Mesodermal cell (in vitro differentiated cells): ENCODE results near the gene NFATC3.
"Not testable (repeated sequence)": the region's sequence is repeated elsewhere in the genome, so short reads cannot be mapped to it uniquely, and the experiment has no call there.

Experiments
- H3K27ac ChIP-seq: 2 replicates; pipeline ENCODE4 v1.7.0; 2013; ENCODE audit warnings: mild to moderate bottlenecking, low read depth, low read length, moderate library complexity; ENCODE audit not compliant: severe bottlenecking
- H3K36me3 ChIP-seq: 2 replicates; pipeline ENCODE4 v1.7.1; 2013; ENCODE audit warnings: mild to moderate bottlenecking, low read length, moderate library complexity; ENCODE audit not compliant: control insufficient read depth, insufficient read depth
- H3K4me1 ChIP-seq: one replicate; pipeline ENCODE4 v1.7.1; 2013; ENCODE audit warnings: mild to moderate bottlenecking, low read length; ENCODE audit not compliant: insufficient read depth, control insufficient read depth, poor library complexity, severe bottlenecking
- H3K4me3 ChIP-seq: 2 replicates; pipeline ENCODE4 v1.7.0; 2013; ENCODE audit warnings: low read length, control low read depth, mild to moderate bottlenecking; ENCODE audit not compliant: insufficient read depth, poor library complexity, severe bottlenecking; ENCODE audit errors: extremely low read depth
- H3K9me3 ChIP-seq: 2 replicates; pipeline ENCODE4 v1.7.1; 2013; ENCODE audit warnings: mild to moderate bottlenecking, low read length, moderate library complexity; ENCODE audit not compliant: control insufficient read depth
- WGBS, 2 experiments: methylation state at CpG; one replicate each; pipeline ENCODE4 v1.1.5; 2013; ENCODE audit warnings: missing lambda C conversion rate in 2 of 2; ENCODE audit not compliant: insufficient coverage in 2 of 2; 5-methylcytosine and 5-hydroxymethylcytosine counted together

The NFATC3 gene

GRCh38 chr16:68120496-68120895 lies 35.3 kb downstream of the NFATC3 start:
- 79 to 86% methylated on average over 1 to 3 of the region's 5 CpGs for WGBS, 2 experiments
- not testable (repeated sequence) for H3K36me3 ChIP-seq, H3K4me1 ChIP-seq, H3K27ac ChIP-seq, H3K4me3 ChIP-seq, H3K9me3 ChIP-seq

- WGBS, 2 experiments: 80 to 100% methylated on average over 1 to 2 of the region's 2 CpGs
- no peak overlapping the region for H3K27ac ChIP-seq
- H3K9me3 ChIP-seq: no peaks in the 10 kb centered on the region
- peaks cover 15% of the 10 kb centered on the region for H3K36me3 ChIP-seq
- no peaks in the 10 kb centered on the region for H3K4me1 ChIP-seq
- no peak overlapping the region for H3K4me3 ChIP-seq
Measured at GRCh38 chr16:68126395-68126794, 41.2 kb downstream of the NFATC3 start.

GRCh38 chr16:68128577-68129305 lies 43.6 kb downstream of the NFATC3 start:
- Histone ChIP-seq H3K36me3 (peaks cover 12% of the 10 kb centered on the region), H3K4me1 (no peaks in the 10 kb centered on the region), H3K27ac (peak overlapping the region; percentile 26), H3K9me3 (no peaks in the 10 kb centered on the region), H3K4me3 (no peak overlapping the region)
- 88 to 100% methylated on average over 2 to 4 of the region's 6 CpGs for WGBS, 2 experiments

GRCh38 chr16:68130520-68130919 lies 45.4 kb downstream of the NFATC3 start:
- H3K4me3 ChIP-seq: no peak overlapping the region
- H3K36me3 ChIP-seq: peaks cover 9% of the 10 kb centered on the region
- 100% methylated on average over 1 of the region's 3 CpGs; no CpG with 5 or more reads in 1 of the 2 experiments for WGBS, 2 experiments
- no peak overlapping the region for H3K27ac ChIP-seq
- H3K4me1 ChIP-seq: no peaks in the 10 kb centered on the region
- no peaks in the 10 kb centered on the region for H3K9me3 ChIP-seq

- WGBS, 2 experiments: no CpG with 5 or more reads among the region's 2 CpGs
- Histone ChIP-seq H3K4me3 (no peak overlapping the region), H3K9me3 (no peaks in the 10 kb centered on the region), H3K4me1 (no peaks in the 10 kb centered on the region), H3K36me3 (peaks cover 8% of the 10 kb centered on the region), H3K27ac (no peak overlapping the region)
Measured at GRCh38 chr16:68131813-68132706, 46.9 kb downstream of the NFATC3 start.

GRCh38 chr16:68133000-68133399 lies 47.8 kb downstream of the NFATC3 start:
- not testable (repeated sequence) for H3K27ac ChIP-seq, H3K9me3 ChIP-seq, H3K4me1 ChIP-seq, H3K4me3 ChIP-seq
- peaks cover 15% of the 10 kb centered on the region for H3K36me3 ChIP-seq
- 86% methylated on average over 3 to 4 of the region's 4 CpGs for WGBS, 2 experiments

- Histone ChIP-seq H3K4me3 (no peak overlapping the region), H3K9me3 (no peaks in the 10 kb centered on the region), H3K36me3 (peaks cover 15% of the 10 kb centered on the region), H3K27ac (no peak overlapping the region), H3K4me1 (no peaks in the 10 kb centered on the region)
- no CpG with 5 or more reads among the region's 1 CpG for WGBS, 2 experiments
Measured at GRCh38 chr16:68134644-68135043, 49.5 kb downstream of the NFATC3 start.

- H3K4me3 ChIP-seq: no peak overlapping the region
- WGBS, 2 experiments: 83 to 100% methylated on average over 1 of the region's 3 CpGs
- peaks cover 19% of the 10 kb centered on the region for H3K36me3 ChIP-seq
- H3K27ac ChIP-seq: no peak overlapping the region
- H3K9me3 ChIP-seq: no peaks in the 10 kb centered on the region
- H3K4me1 ChIP-seq: no peaks in the 10 kb centered on the region
Measured at GRCh38 chr16:68136515-68136914, 51.3 kb downstream of the NFATC3 start.

GRCh38 chr16:68144008-68144407 lies 58.8 kb downstream of the NFATC3 start:
- no peaks in the 10 kb centered on the region for H3K9me3 ChIP-seq
- H3K27ac ChIP-seq: no peak overlapping the region
- H3K4me3 ChIP-seq: no peak overlapping the region
- peaks cover 15% of the 10 kb centered on the region for H3K36me3 ChIP-seq
- WGBS, 2 experiments: no CpG with 5 or more reads among the region's 1 CpG
- H3K4me1 ChIP-seq: no peaks in the 10 kb centered on the region

- Histone ChIP-seq H3K9me3 (no peaks in the 10 kb centered on the region), H3K4me3 (no peak overlapping the region), H3K36me3 (peaks cover 12% of the 10 kb centered on the region), H3K27ac (peak overlapping the region; percentile 31), H3K4me1 (no peaks in the 10 kb centered on the region)
- WGBS, 2 experiments: no CpG with 5 or more reads among the region's 2 CpGs
Measured at GRCh38 chr16:68146585-68146984, 61.4 kb downstream of the NFATC3 start.

GRCh38 chr16:68147444-68147843 lies 62.3 kb downstream of the NFATC3 start:
- Histone ChIP-seq H3K36me3 (peaks cover 12% of the 10 kb centered on the region), H3K9me3 (no peaks in the 10 kb centered on the region), H3K4me3 (no peak overlapping the region), H3K4me1 (no peaks in the 10 kb centered on the region), H3K27ac (no peak overlapping the region)
- 100% methylated on average over 1 of the region's 1 CpG; no CpG with 5 or more reads in 1 of the 2 experiments for WGBS, 2 experiments
